HFF-Myc (cell line): ENCODE measurements around the gene GOT2.

Experiments
- DNase-seq: peaks from one replicate; pipeline ENCODE4 v3.0.0-alpha.2; 2011; ENCODE audit warnings: low read depth; ENCODE audit errors: extremely low read depth
- H3K4me3 ChIP-seq: replicated peaks from 2 replicates; pipeline ENCODE4 v1.5.1; 2011; ENCODE audit warnings: low read depth, mild to moderate bottlenecking, control low read depth, low read length
- CTCF ChIP-seq: IDR thresholded peaks from 2 replicates; pipeline ENCODE4 v1.5.1; 2012; ENCODE audit warnings: mild to moderate bottlenecking, low read depth, low read length, control low read depth; ENCODE audit errors: missing control alignments

GOT2 gene

GRCh38 chr16:58685084-58685449, 49.0 kb downstream of the GOT2 start:
- no peak for DNase-seq
- peak overlapping the region; percentile 82; the same call in 1 of the 2 replicates for H3K4me3 ChIP-seq
- TF ChIP-seq CTCF, result no peak

- H3K4me3 ChIP-seq, result peak within 1 kb of the TSS; percentile 82
- TF ChIP-seq CTCF, result no peak
- peak; percentile 53 for DNase-seq
Measured at GRCh38 chr16:58684354-58685083, 49.6 kb downstream of the GOT2 start, which contains the start of gene SLC38A7. Gene SLC38A7, minus strand, starts transcription at chr16:58684770. Its CDS starts 4,644 bp downstream, at chr16:58680126.

DNA sequence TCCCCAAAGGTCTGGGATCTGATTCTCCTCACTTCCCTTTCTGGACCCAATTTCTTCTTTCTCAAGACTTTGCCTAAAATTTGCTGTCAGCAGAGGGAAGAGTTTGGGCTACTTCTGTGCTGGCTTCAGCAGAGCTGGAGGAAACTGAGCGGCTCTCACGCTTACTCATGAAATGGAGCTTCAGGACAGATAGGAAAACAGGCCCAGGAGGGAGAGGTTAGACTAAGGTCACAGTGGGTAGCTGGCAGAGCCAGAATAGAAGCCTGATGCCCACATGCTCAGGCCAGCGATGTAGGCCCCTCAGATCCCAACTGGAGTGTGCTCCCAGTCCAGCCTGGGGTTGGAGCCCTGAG, 50.1 kb downstream of the GOT2 start:
- H3K4me3 ChIP-seq, result peak overlapping the region; percentile 82
- no peak for TF ChIP-seq CTCF
- no peak for DNase-seq

- no peak for TF ChIP-seq CTCF
- no peak for DNase-seq
- no peak overlapping the region for H3K4me3 ChIP-seq
Measured at GRCh38 chr16:58679763-58680162, 54.4 kb downstream of the GOT2 start.

- DNase-seq, result no peak
- H3K4me3 ChIP-seq, result no peak overlapping the region
- no peak for TF ChIP-seq CTCF
Measured at GRCh38 chr16:58678716-58679115, 55.4 kb downstream of the GOT2 start.

DNA sequence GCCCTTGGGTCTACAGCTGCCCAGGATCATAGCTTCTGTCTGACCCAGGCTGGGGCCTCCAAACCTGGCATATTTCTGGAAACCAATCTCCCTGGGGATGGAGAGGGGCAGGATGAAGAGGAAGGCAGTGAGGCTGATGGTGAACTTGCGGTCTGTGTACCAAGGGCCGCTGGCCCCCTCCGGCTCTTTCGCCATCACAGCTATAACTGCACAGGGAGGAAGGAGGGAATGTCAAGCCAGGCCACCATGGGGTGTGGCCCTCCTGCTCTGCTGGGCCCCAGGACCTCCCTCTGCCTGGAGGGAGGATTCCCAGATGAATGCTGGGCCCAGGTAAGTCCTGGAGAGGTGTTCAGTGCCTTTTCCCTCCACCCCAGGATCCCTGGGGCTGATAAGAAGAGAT, 55.8 kb downstream of the GOT2 start:
- H3K4me3 ChIP-seq, result no peak overlapping the region
- DNase-seq, result no peak
- TF ChIP-seq CTCF, result no peak
